Ovary (tissue), 3 donors: ENCODE measurements around the gene ZNF337.
A peak's percentile ranks its signal among the peaks of the same experiment; 100 is the strongest.

ENCODE experiments used
- CTCF ChIP-seq, 3 donors: fragments of 450-650 bp in 2 of 3; fragments of 200-600 bp in 1 of 3; IDR thresholded peaks; one replicate each; pipeline versions ENCODE4 v1.5.1 to v1.8.0; 2016 to 2022; ENCODE audit warnings: antibody characterized with exemption in 3 of 3, mild to moderate bottlenecking in 1 of 3
- POLR2A ChIP-seq: fragments of 450-650 bp; IDR thresholded peaks from one replicate; pipeline ENCODE4 v1.6.1; 2017; ENCODE audit warnings: antibody characterized with exemption, mild to moderate bottlenecking, moderate library complexity
- donor health status: DM: no; HTN: no; CAD: no.

- peak; percentile 85 for TF ChIP-seq POLR2A
- TF ChIP-seq CTCF (IDR thresholded peaks at IDR 0.05): peak in 2 of 3 donors; percentile 20 to 39
Observed at GRCh38 chr20:25696371-25697131, at the start of gene ZNF337.
